ENCODE measurements around the gene CAB39. TPM values are rescaled to one million over a fixed set of nuclear protein-coding genes. Genes with fewer than 3 reads are reported as not detected.

CAB39 gene
- total RNA-seq, 1 experiment from 2014 or later: 88.7 TPM

GRCh38 chr2:230713331-230714135 lies 891 bp downstream of the CAB39 start:
- H3K27me3 Mint-ChIP-seq (ENCODE audit: unreplicated experiment): no peaks in the 10 kb centered on the region
- TSS peak; percentile 54 for BruUV-seq (replicated peaks)
- H3K4me3 Mint-ChIP-seq (ENCODE audit: low read depth, unreplicated experiment): peak overlapping the region; percentile 94
- peaks cover 36% of the 10 kb centered on the region for H3K4me1 Mint-ChIP-seq (ENCODE audit: low read depth, unreplicated experiment)
- intact Hi-C loops (cut with micrococcal nuclease; ENCODE audit: unreplicated experiment): loop anchor here (2.0 to 10.0 kb wide), 2 partner anchors 81 to 99 kb away; no protein-coding TSS in a partner anchor
- CTCF ChIA-PET: interaction anchor here (0.6 to 1.9 kb wide), 11 partner anchors 10 to 553 kb away, joined by 3 to 16 read pairs (median 4); no protein-coding TSS in a partner anchor
- peak overlapping the region; percentile 81 for H3K27ac Mint-ChIP-seq (ENCODE audit: unreplicated experiment)
- peaks cover 49% of the 10 kb centered on the region for H3K36me3 Mint-ChIP-seq (ENCODE audit: insufficient read depth, unreplicated experiment)
- TF ChIP-seq CTCF (IDR thresholded peaks at IDR 0.05; ENCODE audit: unreplicated experiment): no peak
- DNase-seq: peak; percentile 40
- H3K9me3 Mint-ChIP-seq (ENCODE audit: low read depth, unreplicated experiment): no peaks in the 10 kb centered on the region

GRCh38 chr2:230714136-230714480 lies 1.5 kb downstream of the CAB39 start:
- H3K27me3 Mint-ChIP-seq (ENCODE audit: unreplicated experiment): no peaks in the 10 kb centered on the region
- CTCF ChIA-PET: interaction anchor here (0.6 to 1.9 kb wide), 13 partner anchors 9 to 554 kb away, joined by 3 to 16 read pairs (median 3); no protein-coding TSS in a partner anchor
- H3K36me3 Mint-ChIP-seq (ENCODE audit: insufficient read depth, unreplicated experiment): peaks cover 49% of the 10 kb centered on the region
- DNase-seq: peak; percentile 21
- H3K9me3 Mint-ChIP-seq (ENCODE audit: low read depth, unreplicated experiment): no peaks in the 10 kb centered on the region
- no TSS peak for BruUV-seq (replicated peaks)
- TF ChIP-seq CTCF (IDR thresholded peaks at IDR 0.05; ENCODE audit: unreplicated experiment): no peak
- peak overlapping the region; percentile 94 for H3K4me3 Mint-ChIP-seq (ENCODE audit: low read depth, unreplicated experiment)
- peaks cover 37% of the 10 kb centered on the region for H3K4me1 Mint-ChIP-seq (ENCODE audit: low read depth, unreplicated experiment)
- peak overlapping the region; percentile 81 for H3K27ac Mint-ChIP-seq (ENCODE audit: unreplicated experiment)
- intact Hi-C loops (cut with micrococcal nuclease; ENCODE audit: unreplicated experiment): loop anchor here (2.0 to 10.0 kb wide), 2 partner anchors 81 to 99 kb away; no protein-coding TSS in a partner anchor

- BruUV-seq (replicated peaks): no TSS peak
- peak overlapping the region; percentile 37 for H3K27ac Mint-ChIP-seq (ENCODE audit: unreplicated experiment)
- intact Hi-C loops (cut with micrococcal nuclease; ENCODE audit: unreplicated experiment): loop anchor here (2.0 to 10.0 kb wide), 2 partner anchors 80 to 100 kb away; no protein-coding TSS in a partner anchor
- H3K4me1 Mint-ChIP-seq (ENCODE audit: low read depth, unreplicated experiment): peaks cover 46% of the 10 kb centered on the region
- H3K4me3 Mint-ChIP-seq (ENCODE audit: low read depth, unreplicated experiment): peak overlapping the region; percentile 54
- TF ChIP-seq CTCF (IDR thresholded peaks at IDR 0.05; ENCODE audit: unreplicated experiment): no peak
- CTCF ChIA-PET: interaction anchor here (0.9 kb wide), 1 partner anchor 54 kb away, joined by 3 read pairs; no protein-coding TSS in a partner anchor
- H3K27me3 Mint-ChIP-seq (ENCODE audit: unreplicated experiment): no peaks in the 10 kb centered on the region
- no peaks in the 10 kb centered on the region for H3K9me3 Mint-ChIP-seq (ENCODE audit: low read depth, unreplicated experiment)
- no peak for DNase-seq
- peaks cover 49% of the 10 kb centered on the region for H3K36me3 Mint-ChIP-seq (ENCODE audit: insufficient read depth, unreplicated experiment)
These were observed 2.6 kb downstream of the CAB39 start for GRCh38 chr2:230715201-230715600.

- H3K36me3 Mint-ChIP-seq (ENCODE audit: insufficient read depth, unreplicated experiment): peaks cover 51% of the 10 kb centered on the region
- H3K4me3 Mint-ChIP-seq (ENCODE audit: low read depth, unreplicated experiment): no peak overlapping the region
- no peak overlapping the region for H3K27ac Mint-ChIP-seq (ENCODE audit: unreplicated experiment)
- DNase-seq: no peak
- no peak for TF ChIP-seq CTCF (IDR thresholded peaks at IDR 0.05; ENCODE audit: unreplicated experiment)
- CTCF ChIA-PET: interaction anchor here (0.6 kb wide), 1 partner anchor 79 kb away, joined by 3 read pairs; no protein-coding TSS in a partner anchor
- no peaks in the 10 kb centered on the region for H3K27me3 Mint-ChIP-seq (ENCODE audit: unreplicated experiment)
- H3K9me3 Mint-ChIP-seq (ENCODE audit: low read depth, unreplicated experiment): no peaks in the 10 kb centered on the region
- intact Hi-C loops (cut with micrococcal nuclease; ENCODE audit: unreplicated experiment): loop anchor here (10.0 kb wide), 1 partner anchor 102 kb away; no protein-coding TSS in a partner anchor
- peaks cover 46% of the 10 kb centered on the region for H3K4me1 Mint-ChIP-seq (ENCODE audit: low read depth, unreplicated experiment)
- no TSS peak for BruUV-seq (replicated peaks)
These were observed 3.9 kb downstream of the CAB39 start for GRCh38 chr2:230716588-230716987.
